Osteocyte (in vitro differentiated cells): ENCODE measurements around the gene PIP4K2A. TPM values are rescaled to one million over a fixed set of nuclear protein-coding genes. Genes with fewer than 3 reads are reported as not detected.

Experiments
- DNase-seq: peaks from one replicate; pipeline ENCODE4 v3.0.0; 2021; ENCODE audit warnings: mixed read lengths; ENCODE audit not compliant: unreplicated experiment; ENCODE audit errors: extremely low spot score
- H3K27ac Mint-ChIP-seq: one replicate; pipeline ENCODE4 v1.8.0; 2021; ENCODE audit warnings: mild to moderate bottlenecking, mixed read lengths; ENCODE audit not compliant: unreplicated experiment
- H3K27me3 Mint-ChIP-seq: one replicate; pipeline ENCODE4 v1.8.0; 2021; ENCODE audit warnings: mixed read lengths; ENCODE audit not compliant: unreplicated experiment
- H3K36me3 Mint-ChIP-seq: one replicate; pipeline ENCODE4 v1.8.0; 2021; ENCODE audit warnings: mixed read lengths; ENCODE audit not compliant: unreplicated experiment
- H3K4me1 Mint-ChIP-seq: one replicate; pipeline ENCODE4 v1.8.0; 2021; ENCODE audit warnings: mixed read lengths; ENCODE audit not compliant: unreplicated experiment
- H3K4me3 Mint-ChIP-seq: one replicate; pipeline ENCODE4 v1.8.0; 2021; ENCODE audit warnings: mild to moderate bottlenecking, moderate library complexity, mixed read lengths; ENCODE audit not compliant: unreplicated experiment
- H3K9me3 Mint-ChIP-seq: one replicate; pipeline ENCODE4 v1.8.0; 2021; ENCODE audit warnings: mixed read lengths; ENCODE audit not compliant: unreplicated experiment
- CTCF ChIP-seq: fragments of 200-600 bp; sonication (generic); IDR thresholded peaks from 2 replicates; pipeline ENCODE4 v1.5.0; 2021; ENCODE audit warnings: antibody characterized with exemption, mild to moderate bottlenecking, moderate library complexity
- total RNA-seq: library from RNA; stranded (reverse); gene quantifications from 2 replicates; pipeline ENCODE4 v1.2.1, GENCODE V29; 2021

PIP4K2A gene
- total RNA-seq, 1 donor from 2014 or later = 41.1 TPM

- no peak overlapping the region for H3K27ac Mint-ChIP-seq
Measured at GRCh38 chr10:22683140-22683389, 31.3 kb downstream of the PIP4K2A start.

GRCh38 chr10:22682237-22683139, 31.9 kb downstream of the PIP4K2A start:
- Mint-ChIP-seq H3K9me3 (no peaks in the 10 kb centered on the region), H3K27ac (peak overlapping the region; percentile 60), H3K4me3 (no peak overlapping the region), H3K36me3 (no peaks in the 10 kb centered on the region), H3K4me1 (peaks cover 30% of the 10 kb centered on the region), H3K27me3 (no peaks in the 10 kb centered on the region)
- no peak for TF ChIP-seq CTCF
- DNase-seq = no peak

More at GRCh38 chr10:22683140-22683389, 31.3 kb downstream of the PIP4K2A start:
- no peak overlapping the region for H3K4me3 Mint-ChIP-seq
- no peaks in the 10 kb centered on the region for H3K9me3 Mint-ChIP-seq
- no peak for TF ChIP-seq CTCF
- H3K4me1 Mint-ChIP-seq = peaks cover 30% of the 10 kb centered on the region
- no peaks in the 10 kb centered on the region for H3K36me3 Mint-ChIP-seq
- no peaks in the 10 kb centered on the region for H3K27me3 Mint-ChIP-seq
- DNase-seq = no peak

GRCh38 chr10:22681783-22682183, 32.6 kb downstream of the PIP4K2A start:
- H3K9me3 Mint-ChIP-seq = no peaks in the 10 kb centered on the region
- no peak overlapping the region for H3K4me3 Mint-ChIP-seq
- DNase-seq = no peak
- H3K36me3 Mint-ChIP-seq = no peaks in the 10 kb centered on the region
- peak overlapping the region; percentile 60 for H3K27ac Mint-ChIP-seq
- peaks cover 28% of the 10 kb centered on the region for H3K4me1 Mint-ChIP-seq
- no peaks in the 10 kb centered on the region for H3K27me3 Mint-ChIP-seq
- no peak for TF ChIP-seq CTCF

- no peak for TF ChIP-seq CTCF
- peaks cover under 1% of the 10 kb centered on the region for H3K36me3 Mint-ChIP-seq
- H3K4me3 Mint-ChIP-seq = no peak overlapping the region
- peaks cover 27% of the 10 kb centered on the region for H3K4me1 Mint-ChIP-seq
- H3K27me3 Mint-ChIP-seq = no peaks in the 10 kb centered on the region
- H3K27ac Mint-ChIP-seq = no peak overlapping the region
- DNase-seq = no peak
- no peaks in the 10 kb centered on the region for H3K9me3 Mint-ChIP-seq
Measured at GRCh38 chr10:22681301-22681700, 33.1 kb downstream of the PIP4K2A start.

- Mint-ChIP-seq H3K27me3 (no peaks in the 10 kb centered on the region), H3K27ac (no peak overlapping the region)
- no peak for TF ChIP-seq CTCF
Measured at GRCh38 chr10:22679608-22680007, 34.8 kb downstream of the PIP4K2A start.

More at GRCh38 chr10:22679608-22680007, 34.8 kb downstream of the PIP4K2A start:
- DNase-seq = no peak
- peaks cover 5% of the 10 kb centered on the region for H3K36me3 Mint-ChIP-seq
- H3K4me1 Mint-ChIP-seq = peaks cover 12% of the 10 kb centered on the region
- H3K9me3 Mint-ChIP-seq = no peaks in the 10 kb centered on the region
- H3K4me3 Mint-ChIP-seq = no peak overlapping the region
